DOHH2 (cell line): ENCODE measurements around the gene GFOD2.

ENCODE experiments used
- H3F3A ChIP-seq: fragments of 200-600 bp; sonication (generic), shearing (Covaris generic); 2 replicates; pipeline ENCODE4 v1.6.0; 2016; ENCODE audit warnings: antibody characterized with exemption, mild to moderate bottlenecking; ENCODE audit not compliant: control insufficient read depth, insufficient read depth
- H3K27ac ChIP-seq: fragments of 200-600 bp; sonication (generic); 2 replicates; pipeline ENCODE4 v1.5.1; 2014; ENCODE audit warnings: low read depth, mild to moderate bottlenecking, low read length, moderate library complexity
- H3K27me3 ChIP-seq: fragments of 200-600 bp; sonication (generic); 2 replicates; pipeline ENCODE4 v1.6.1; 2014; ENCODE audit warnings: mild to moderate bottlenecking, low read length, mixed read lengths; ENCODE audit not compliant: control insufficient read depth
- H3K36me3 ChIP-seq: fragments of 200-600 bp; sonication (generic); 2 replicates; pipeline ENCODE4 v1.6.1; 2014; ENCODE audit warnings: mild to moderate bottlenecking, low read length, moderate library complexity, mixed read lengths; ENCODE audit not compliant: control insufficient read depth
- H3K4me1 ChIP-seq: fragments of 200-600 bp; sonication (generic); 2 replicates; pipeline ENCODE4 v1.6.1; 2014; ENCODE audit warnings: mild to moderate bottlenecking, low read length, mixed read lengths; ENCODE audit not compliant: control insufficient read depth
- H3K4me2 ChIP-seq: fragments of 200-600 bp; sonication (generic); 2 replicates; pipeline ENCODE4 v1.6.0; 2014; ENCODE audit warnings: mild to moderate bottlenecking, low read length, moderate library complexity
- H3K4me3 ChIP-seq: fragments of 200-600 bp; sonication (generic); 2 replicates; pipeline ENCODE4 v1.5.1; 2014; ENCODE audit warnings: mild to moderate bottlenecking, low read length, mixed read lengths
- H3K79me2 ChIP-seq: fragments of 200-600 bp; sonication (generic); 2 replicates; pipeline ENCODE4 v1.6.1; 2014; ENCODE audit warnings: mild to moderate bottlenecking, low read length, mixed read lengths; ENCODE audit not compliant: control insufficient read depth
- H3K9me2 ChIP-seq: fragments of 200-600 bp; sonication (generic); replicated peaks from 2 replicates; pipeline ENCODE4 v1.6.1; 2014; ENCODE audit warnings: mild to moderate bottlenecking, low read length, mixed read lengths; ENCODE audit not compliant: control insufficient read depth
- H3K9me3 ChIP-seq: fragments of 200-600 bp; sonication (generic); 2 replicates; pipeline ENCODE4 v1.6.1; 2014; ENCODE audit warnings: antibody characterized with exemption, low read length, mixed read lengths; ENCODE audit not compliant: control insufficient read depth, insufficient read depth
- H4K20me1 ChIP-seq: fragments of 200-600 bp; sonication (generic); 2 replicates; pipeline ENCODE4 v1.6.0; 2014; ENCODE audit warnings: low read depth, mild to moderate bottlenecking, antibody characterized with exemption, low read length, moderate library complexity; ENCODE audit not compliant: control insufficient read depth, insufficient read depth
- CTCF ChIP-seq: fragments of 200-600 bp; sonication (generic); IDR thresholded peaks from one replicate; pipeline ENCODE4 v1.5.1; 2014; ENCODE audit warnings: antibody characterized with exemption, mild to moderate bottlenecking, low read depth, low read length; ENCODE audit not compliant: poor library complexity, severe bottlenecking
- EZH2phosphoT487 ChIP-seq: fragments of 200-600 bp; sonication (generic); IDR thresholded peaks from 2 replicates; pipeline ENCODE4 v1.6.1; 2017; ENCODE audit warnings: borderline replicate concordance, mild to moderate bottlenecking, antibody characterized with exemption, low read length, moderate library complexity, mixed read lengths

GFOD2 gene

GRCh38 chr16:67632415-67633172 lies 86.5 kb downstream of the GFOD2 start:
- H3K9me2 ChIP-seq = no peaks in the 10 kb centered on the region
- peaks cover 81% of the 10 kb centered on the region for H3K36me3 ChIP-seq
- H3F3A ChIP-seq = no peaks in the 10 kb centered on the region
- H3K27me3 ChIP-seq = no peaks in the 10 kb centered on the region
- peaks cover 15% of the 10 kb centered on the region for H3K79me2 ChIP-seq
- no peak for TF ChIP-seq CTCF
- no peak for TF ChIP-seq EZH2phosphoT487
- no peak overlapping the region for H3K27ac ChIP-seq
- H3K9me3 ChIP-seq = no peaks in the 10 kb centered on the region
- H3K4me2 ChIP-seq = no peak overlapping the region
- H4K20me1 ChIP-seq = no peaks in the 10 kb centered on the region
- no peaks in the 10 kb centered on the region for H3K4me1 ChIP-seq
- no peak overlapping the region for H3K4me3 ChIP-seq

GRCh38 chr16:67628216-67628615 lies 90.9 kb downstream of the GFOD2 start:
- no peaks in the 10 kb centered on the region for H3K27me3 ChIP-seq
- no peaks in the 10 kb centered on the region for H3K9me3 ChIP-seq
- H3K4me1 ChIP-seq = no peaks in the 10 kb centered on the region
- H4K20me1 ChIP-seq = no peaks in the 10 kb centered on the region
- TF ChIP-seq CTCF = no peak
- TF ChIP-seq EZH2phosphoT487 = no peak
- peaks cover 14% of the 10 kb centered on the region for H3K79me2 ChIP-seq
- peaks cover 81% of the 10 kb centered on the region for H3K36me3 ChIP-seq
- H3K9me2 ChIP-seq = no peaks in the 10 kb centered on the region
- H3K4me3 ChIP-seq = no peak overlapping the region
- H3K27ac ChIP-seq = no peak overlapping the region
- H3K4me2 ChIP-seq = no peak overlapping the region
- H3F3A ChIP-seq = no peaks in the 10 kb centered on the region
